ENCODE data around the gene AKT1. TPM values are rescaled to one million over a fixed set of nuclear protein-coding genes. Genes with fewer than 3 reads are reported as not detected.

Gene AKT1
- total RNA-seq, 3 donors from 2014 or later: 122 to 176 (median 128) TPM

- intact Hi-C loops (cut with DNase I, micrococcal nuclease): loop anchor here (5.0 to 10.0 kb wide), 2 partner anchors 56 to 59 kb away; no protein-coding TSS in a partner anchor
- Histone ChIP-seq H3K36me3 (ENCODE audit: low read depth) (no peaks in the 10 kb centered on the region), H3K4me3 (no peak overlapping the region), H3K4me1 (ENCODE audit: low read depth) (no peaks in the 10 kb centered on the region), H3K9me3 (no peaks in the 10 kb centered on the region)
- ATAC-seq: peak; percentile 97
- DNase-seq: peak; percentile 88 to 96 (median 95)
- peak; percentile 98 for TF ChIP-seq CTCF (IDR thresholded peaks at IDR 0.05)
These were observed 26.9 kb downstream of the AKT1 start for GRCh38 chr14:104768437-104769323.

- DNase-seq: no peak
- no peaks in the 10 kb centered on the region for H3K36me3 ChIP-seq (ENCODE audit: low read depth)
- no peak overlapping the region for H3K4me3 ChIP-seq
- intact Hi-C loops (cut with DNase I, micrococcal nuclease): loop anchor here (5.0 to 10.0 kb wide), 2 partner anchors 57 to 60 kb away; no protein-coding TSS in a partner anchor
- H3K9me3 ChIP-seq: no peaks in the 10 kb centered on the region
- H3K4me1 ChIP-seq (ENCODE audit: low read depth): no peaks in the 10 kb centered on the region
- no peak for ATAC-seq
- no peak for TF ChIP-seq CTCF (IDR thresholded peaks at IDR 0.05)
These were observed 28.0 kb downstream of the AKT1 start for GRCh38 chr14:104767634-104767918.

- intact Hi-C loops (cut with DNase I, micrococcal nuclease): loop anchor here (5.0 to 10.0 kb wide), 2 partner anchors 58 to 60 kb away; no protein-coding TSS in a partner anchor
- Histone ChIP-seq H3K4me3 (no peak overlapping the region), H3K9me3 (no peaks in the 10 kb centered on the region), H3K4me1 (ENCODE audit: low read depth) (no peaks in the 10 kb centered on the region), H3K36me3 (ENCODE audit: low read depth) (no peaks in the 10 kb centered on the region)
- ATAC-seq: no peak
- TF ChIP-seq CTCF (IDR thresholded peaks at IDR 0.05): no peak
- DNase-seq: no peak
These were observed 28.5 kb downstream of the AKT1 start for GRCh38 chr14:104766863-104767633.

GRCh38 chr14:104766256-104766862 is 29.2 kb downstream of the AKT1 start:
- no peak overlapping the region for H3K4me3 ChIP-seq
- H3K4me1 ChIP-seq (ENCODE audit: low read depth): no peaks in the 10 kb centered on the region
- DNase-seq (no peak), ATAC-seq (no peak)
- TF ChIP-seq CTCF (IDR thresholded peaks at IDR 0.05): no peak
- intact Hi-C loops (cut with DNase I, micrococcal nuclease): loop anchor here (5.0 to 10.0 kb wide), 2 partner anchors 58 to 61 kb away; no protein-coding TSS in a partner anchor
- H3K36me3 ChIP-seq (ENCODE audit: low read depth): no peaks in the 10 kb centered on the region
- H3K9me3 ChIP-seq: no peaks in the 10 kb centered on the region

- TF ChIP-seq CTCF (IDR thresholded peaks at IDR 0.05): no peak
- Histone ChIP-seq H3K4me3 (no peak overlapping the region), H3K36me3 (ENCODE audit: low read depth) (no peaks in the 10 kb centered on the region), H3K9me3 (no peaks in the 10 kb centered on the region), H3K4me1 (ENCODE audit: low read depth) (no peaks in the 10 kb centered on the region)
- no peak for DNase-seq
- intact Hi-C loops (cut with DNase I, micrococcal nuclease): loop anchor here (5.0 to 10.0 kb wide), 2 partner anchors 59 to 62 kb away; no protein-coding TSS in a partner anchor
- ATAC-seq: no peak
These were observed 30.0 kb downstream of the AKT1 start for GRCh38 chr14:104765517-104765916.
